GM20000 (cell line): Measurements from ENCODE around the gene ITM2B.
"Not testable (repeated sequence)": the region's sequence is repeated elsewhere in the genome, so short reads cannot be mapped to it uniquely, and the experiment has no call there.

Source experiments
- DNase-seq: peaks from one replicate; pipeline ENCODE4 v3.0.0; 2012; ENCODE audit warnings: low spot score
- CTCF ChIP-seq: IDR thresholded peaks from 2 replicates; pipeline ENCODE4 v1.5.1; 2012; ENCODE audit warnings: mild to moderate bottlenecking, control low read depth; ENCODE audit errors: extremely low read depth, missing control alignments

Gene ITM2B

GRCh38 chr13:48192411-48192935 lies 40.5 kb upstream of the ITM2B start:
- DNase-seq: no peak
- no peak for TF ChIP-seq CTCF

GRCh38 chr13:48194379-48194754 lies 38.6 kb upstream of the ITM2B start:
- peak; percentile 30 for DNase-seq
- TF ChIP-seq CTCF: no peak

- DNase-seq: no peak
- no peak for TF ChIP-seq CTCF
Observed at GRCh38 chr13:48199404-48199946, 33.5 kb upstream of the ITM2B start.

- no peak for TF ChIP-seq CTCF
- DNase-seq: no peak
Observed at GRCh38 chr13:48201044-48201443, 32.0 kb upstream of the ITM2B start.

- not testable (repeated sequence) for DNase-seq
Observed at GRCh38 chr13:48207207-48207606, 25.8 kb upstream of the ITM2B start.

GRCh38 chr13:48210178-48210577 lies 22.8 kb upstream of the ITM2B start:
- no peak for TF ChIP-seq CTCF
- no peak for DNase-seq

- TF ChIP-seq CTCF: no peak
- no peak for DNase-seq
Observed at GRCh38 chr13:48214519-48215121, 18.4 kb upstream of the ITM2B start.

- DNase-seq: not testable (repeated sequence)
Observed at GRCh38 chr13:48215511-48216203, 17.3 kb upstream of the ITM2B start.
